HepG2 (cell line): Measurements from ENCODE around the gene CIAPIN1. TPM values are rescaled to one million over a fixed set of nuclear protein-coding genes. Genes with fewer than 3 reads are reported as not detected.
A peak's percentile ranks its signal among the peaks of the same experiment; 100 is the strongest.

ENCODE experiments used
- AHDC1 ChIP-seq: sonication (generic); formaldehyde crosslinking; IDR thresholded peaks from 2 replicates; pipeline ENCODE4 v1.5.1; 2020; ENCODE audit warnings: mild to moderate bottlenecking, missing genetic modification reagents, borderline replicate concordance
- CENPX ChIP-seq: sonication (generic); formaldehyde crosslinking; IDR thresholded peaks from 2 replicates; pipeline ENCODE4 v1.9.0; 2021; ENCODE audit warnings: mild to moderate bottlenecking, missing genetic modification reagents, moderate library complexity
- E2F2 ChIP-seq: sonication (generic); formaldehyde crosslinking; IDR thresholded peaks from 2 replicates; pipeline ENCODE4 v1.4.0; 2020; ENCODE audit warnings: missing genetic modification reagents, borderline replicate concordance
- IKZF4 ChIP-seq: sonication (generic); formaldehyde crosslinking; IDR thresholded peaks from 2 replicates; pipeline ENCODE4 v1.5.1; 2020; ENCODE audit warnings: borderline replicate concordance, mild to moderate bottlenecking, low read depth, missing genetic modification reagents; ENCODE audit errors: not compliant biosample characterization
- PAF1 ChIP-seq: IDR thresholded peaks from 2 replicates; pipeline ENCODE4 v1.6.1; 2016; ENCODE audit warnings: missing genetic modification reagents, missing compliant biosample characterization
- RARG ChIP-seq: sonication (generic); formaldehyde crosslinking; IDR thresholded peaks from 2 replicates; pipeline ENCODE4 v1.4.0; 2020; ENCODE audit warnings: low read depth, mild to moderate bottlenecking, missing genetic modification reagents
- SOX5 ChIP-seq: IDR thresholded peaks from 2 replicates; pipeline ENCODE4 v1.6.1; 2016; ENCODE audit warnings: borderline replicate concordance
- ZBTB44 ChIP-seq: sonication (generic); formaldehyde crosslinking; IDR thresholded peaks from 2 replicates; pipeline ENCODE4 v1.4.0; 2020; ENCODE audit warnings: missing genetic modification reagents
- ZMYM3 ChIP-seq: sonication (generic); formaldehyde crosslinking; IDR thresholded peaks from 2 replicates; pipeline ENCODE4 v1.5.1; 2020; ENCODE audit warnings: mild to moderate bottlenecking, missing genetic modification reagents
- ZNF10 ChIP-seq: sonication (generic); formaldehyde crosslinking; IDR thresholded peaks from 2 replicates; pipeline ENCODE4 v1.4.0; 2020; ENCODE audit warnings: mild to moderate bottlenecking, low read depth, missing genetic modification reagents, borderline replicate concordance
- ZNF317 ChIP-seq: sonication (generic); formaldehyde crosslinking; IDR thresholded peaks from 2 replicates; pipeline ENCODE4 v1.5.0; 2020; ENCODE audit warnings: mild to moderate bottlenecking, missing genetic modification reagents
- polyA plus RNA-seq, 8 experiments: library from polyadenylated mRNA; depleted of rRNA in 3 of 8; stranded (reverse) in 7 of 8; unstranded in 1 of 8; fragments of >200 nt; fragmentation: Illumina TruSeq in 4 of 8; extraction: Trizol in 4 of 8; gene quantifications; 2 replicates each; pipeline versions ENCODE4 v1.2.1 to v1.2.3, GENCODE V29; 2011 to 2016; ENCODE audit warnings: low read depth in 4 of 8, missing spikeins in 1 of 8, mixed read lengths in 1 of 8; ENCODE audit not compliant: insufficient read depth in 1 of 8
- total RNA-seq, 5 experiments: library from RNA; depleted of rRNA; stranded (reverse); fragments of >200 nt; fragmentation: Illumina TruSeq; extraction: Trizol; gene quantifications; 2 replicates each; pipeline ENCODE4 v1.2.3, GENCODE V29; 2016; ENCODE audit warnings: low read depth in 1 of 5
- TF ChIP-seq, protein P1 (sequence below), 2 experiments: sonication (generic) in 1 of 2; formaldehyde crosslinking in 1 of 2; IDR thresholded peaks; 2 replicates each; pipeline versions ENCODE4 v1.4.0 to v1.6.1; 2018 to 2020; ENCODE audit warnings: missing genetic modification reagents in 2 of 2, borderline replicate concordance in 1 of 2, low read depth in 1 of 2, mild to moderate bottlenecking in 1 of 2, missing biosample characterization in 1 of 2

CIAPIN1 gene
- total and polyA plus RNA-seq, 2 of the 13 experiments (the other 11 are each of a cell fraction or from before 2014, with no cell fraction given), result 69.3 to 89.7 TPM

DNA sequence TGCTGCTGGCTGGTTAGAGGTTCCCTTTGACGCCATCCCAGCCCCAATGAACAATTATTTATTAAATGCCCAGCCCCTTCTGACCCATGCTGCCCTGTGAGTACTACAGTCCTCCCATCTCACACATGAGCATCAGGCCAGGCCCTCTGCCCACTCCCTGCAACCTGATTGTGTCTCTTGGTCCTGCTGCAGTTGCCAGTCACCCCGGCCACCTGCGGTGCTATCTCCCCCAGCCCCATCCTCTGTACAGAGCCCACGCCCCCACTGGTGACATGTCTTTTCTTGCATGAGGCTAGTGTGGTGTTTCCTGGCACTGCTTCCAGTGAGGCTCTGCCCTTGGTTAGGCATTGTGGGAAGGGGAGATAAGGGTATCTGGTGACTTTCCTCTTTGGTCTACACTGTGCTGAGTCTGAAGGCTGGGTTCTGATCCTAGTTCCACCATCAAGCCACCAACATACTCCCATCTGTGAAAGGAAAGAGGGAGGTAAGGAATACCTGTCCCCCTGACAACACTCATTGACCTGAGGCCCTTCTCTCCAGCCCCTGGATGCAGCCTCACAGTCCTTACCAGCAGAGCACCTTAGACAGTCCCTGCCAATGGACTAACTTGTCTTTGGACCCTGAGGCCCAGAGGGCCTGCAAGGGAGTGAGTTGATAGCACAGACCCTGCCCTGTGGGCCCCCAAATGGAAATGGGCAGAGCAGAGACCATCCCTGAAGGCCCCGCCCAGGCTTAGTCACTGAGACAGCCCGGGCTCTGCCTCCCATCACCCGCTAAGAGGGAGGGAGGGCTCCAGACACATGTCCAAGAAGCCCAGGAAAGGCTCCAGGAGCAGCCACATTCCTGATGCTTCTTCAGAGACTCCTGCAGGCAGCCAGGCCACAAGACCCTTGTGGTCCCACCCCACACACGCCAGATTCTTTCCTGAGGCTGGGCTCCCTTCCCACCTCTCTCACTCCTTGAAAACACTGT, 63.6 kb downstream of the CIAPIN1 start (continued):
- TF ChIP-seq AHDC1 (CRISPR knock-in tag), result no peak
- no peak for TF ChIP-seq ZBTB44
- no peak for TF ChIP-seq CENPX (CRISPR knock-in tag)
- TF ChIP-seq E2F2 (CRISPR knock-in tag), result no peak
- no peak; the same call in 1 of the 2 replicates for TF ChIP-seq PAF1
- TF ChIP-seq ZNF10, result no peak
- TF ChIP-seq SOX5, result no peak
- TF ChIP-seq IKZF4 (CRISPR knock-in tag), result peak; percentile 3
- no peak; the same call in 1 of the 2 replicates for TF ChIP-seq ZMYM3 (CRISPR knock-in tag)
- no peak for TF ChIP-seq RARG (CRISPR knock-in tag)
- TF ChIP-seq ZNF317 (CRISPR knock-in tag), result no peak
- TF ChIP-seq, protein P1, sequence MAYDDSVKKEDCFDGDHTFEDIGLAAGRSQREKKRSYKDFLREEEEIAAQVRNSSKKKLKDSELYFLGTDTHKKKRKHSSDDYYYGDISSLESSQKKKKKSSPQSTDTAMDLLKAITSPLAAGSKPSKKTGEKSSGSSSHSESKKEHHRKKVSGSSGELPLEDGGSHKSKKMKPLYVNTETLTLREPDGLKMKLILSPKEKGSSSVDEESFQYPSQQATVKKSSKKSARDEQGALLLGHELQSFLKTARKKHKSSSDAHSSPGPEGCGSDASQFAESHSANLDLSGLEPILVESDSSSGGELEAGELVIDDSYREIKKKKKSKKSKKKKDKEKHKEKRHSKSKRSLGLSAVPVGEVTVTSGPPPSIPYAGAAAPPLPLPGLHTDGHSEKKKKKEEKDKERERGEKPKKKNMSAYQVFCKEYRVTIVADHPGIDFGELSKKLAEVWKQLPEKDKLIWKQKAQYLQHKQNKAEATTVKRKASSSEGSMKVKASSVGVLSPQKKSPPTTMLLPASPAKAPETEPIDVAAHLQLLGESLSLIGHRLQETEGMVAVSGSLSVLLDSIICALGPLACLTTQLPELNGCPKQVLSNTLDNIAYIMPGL (CRISPR knock-in tag; IDR thresholded peaks at IDR 0.05; ENCODE audit: borderline replicate concordance in 1 of 2, low read depth in 1 of 2), result no peak; a peak in 2 of 4 replicates
